ENCODE results near the gene DNAAF9.

DNAAF9 gene

GRCh38 chr20:3364323-3365013 is 43.0 kb downstream of the DNAAF9 start:
- DNase-seq: no peak

- no peak for DNase-seq
Measured at GRCh38 chr20:3360752-3361151, 46.7 kb downstream of the DNAAF9 start.

GRCh38 chr20:3358676-3359340 is 48.7 kb downstream of the DNAAF9 start:
- no peak for DNase-seq

Measured in cerebellar nuclear complex (tissue), 1 donor.